ENCODE results near the gene FAM185A. TPM values are rescaled to one million over a fixed set of nuclear protein-coding genes. Genes with fewer than 3 reads are reported as not detected.
"Not testable (repeated sequence)": the region's sequence is repeated elsewhere in the genome, so short reads cannot be mapped to it uniquely, and the experiment has no call there.

The FAM185A gene
- total and polyA plus RNA-seq, 9 of the 15 experiments (the other 6 are each of a cell fraction or from before 2014, with no cell fraction given), result 1.7 to 17.4 (median 10.6) TPM

DNA sequence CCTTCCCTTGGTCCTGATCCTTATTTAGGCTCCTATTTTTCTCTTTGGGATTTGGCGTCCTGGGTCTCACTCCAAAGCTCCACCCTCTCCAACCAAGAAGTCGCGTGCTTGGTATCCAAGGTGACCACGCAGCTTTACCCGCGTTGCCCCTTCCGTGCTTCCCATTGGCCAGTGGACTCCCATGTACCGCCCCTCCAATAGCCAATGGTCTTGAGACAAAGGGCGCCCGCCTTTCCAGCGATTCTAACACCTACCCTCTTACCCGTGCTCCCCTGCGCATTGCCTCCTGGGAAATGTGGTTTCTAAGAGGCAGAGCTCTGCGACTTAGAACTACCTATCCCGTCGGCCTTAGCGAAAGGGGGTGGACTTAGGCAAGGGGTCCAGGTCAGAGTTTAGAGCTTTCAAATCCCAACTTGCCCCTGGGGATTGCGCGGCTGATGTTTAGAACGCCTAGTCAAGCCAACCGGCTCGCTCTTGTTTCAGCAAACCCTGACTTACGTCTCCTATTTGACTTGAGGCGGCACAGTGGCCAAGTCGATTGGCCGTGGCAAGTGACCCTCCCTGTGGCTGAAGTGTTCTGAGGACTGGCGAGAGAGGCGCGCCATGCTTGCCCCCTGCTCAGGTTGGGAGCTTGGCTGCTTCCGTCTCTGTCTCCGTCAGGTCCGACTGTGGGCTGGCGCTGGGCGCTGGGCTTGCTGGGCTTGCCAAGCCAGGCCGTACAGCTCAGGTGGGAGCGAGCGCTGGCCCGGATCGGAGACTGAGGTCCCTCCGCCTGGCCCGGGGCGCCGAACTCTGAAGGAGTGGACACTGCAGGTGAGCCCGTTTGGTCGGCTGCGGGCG lies at the start of gene FAM185A (continued):
- TF ChIP-seq AFF1 (IDR thresholded peaks at IDR 0.05; ENCODE audit: low read depth in 1 of 2, partially characterized antibody in 2 of 2), result peak in 1 of 2 experiments; percentile 97
- peak; percentile 67; the same call in 1 of the 2 replicates for TF ChIP-seq CHD2 (IDR thresholded peaks at IDR 0.05; ENCODE audit: low read depth, low read length)
- peak in 2 of 3 experiments; percentile 17 to 30 for TF ChIP-seq YY1 (IDR thresholded peaks at IDR 0.05; ENCODE audit: borderline replicate concordance in 1 of 3, control insufficient read depth in 1 of 3, extremely low read depth in 1 of 3, insufficient read depth in 3 of 3, insufficient read length in 1 of 3, insufficient replicate concordance in 2 of 3, low read depth in 1 of 3, low read length in 2 of 3)
- peak; percentile 61 for TF ChIP-seq JUND (IDR thresholded peaks at IDR 0.05; ENCODE audit: borderline replicate concordance, low read depth, low read length)
- TF ChIP-seq JUND (tag; IDR thresholded peaks at IDR 0.05; ENCODE audit: borderline replicate concordance, low read depth, low read length), result not testable (repeated sequence)
- peak; percentile 72 for TF ChIP-seq SP2 (IDR thresholded peaks at IDR 0.05; ENCODE audit: extremely low read depth, low read depth, low read length, poor library complexity, severe bottlenecking)
- TF ChIP-seq SIX5 (IDR thresholded peaks at IDR 0.05; ENCODE audit: borderline replicate concordance in 1 of 2, insufficient read depth in 1 of 2, low read depth in 1 of 2, low read length in 2 of 2), result peak; percentile 84 to 94
- 0 out of 2 replicates have a peak, but pooled peaks have one; percentile 37 for TF ChIP-seq ATF4 (CRISPR knock-in tag; IDR thresholded peaks at IDR 0.05)
- 0 out of 2 replicates have a peak, but pooled peaks have one; percentile 47 for TF ChIP-seq FOXP1 (CRISPR knock-in tag; IDR thresholded peaks at IDR 0.05)
- TF ChIP-seq NEUROD1 (IDR thresholded peaks at IDR 0.05; ENCODE audit: borderline replicate concordance, low read depth, low read length, partially characterized antibody), result peak; percentile 83
- TF ChIP-seq, protein P1, sequence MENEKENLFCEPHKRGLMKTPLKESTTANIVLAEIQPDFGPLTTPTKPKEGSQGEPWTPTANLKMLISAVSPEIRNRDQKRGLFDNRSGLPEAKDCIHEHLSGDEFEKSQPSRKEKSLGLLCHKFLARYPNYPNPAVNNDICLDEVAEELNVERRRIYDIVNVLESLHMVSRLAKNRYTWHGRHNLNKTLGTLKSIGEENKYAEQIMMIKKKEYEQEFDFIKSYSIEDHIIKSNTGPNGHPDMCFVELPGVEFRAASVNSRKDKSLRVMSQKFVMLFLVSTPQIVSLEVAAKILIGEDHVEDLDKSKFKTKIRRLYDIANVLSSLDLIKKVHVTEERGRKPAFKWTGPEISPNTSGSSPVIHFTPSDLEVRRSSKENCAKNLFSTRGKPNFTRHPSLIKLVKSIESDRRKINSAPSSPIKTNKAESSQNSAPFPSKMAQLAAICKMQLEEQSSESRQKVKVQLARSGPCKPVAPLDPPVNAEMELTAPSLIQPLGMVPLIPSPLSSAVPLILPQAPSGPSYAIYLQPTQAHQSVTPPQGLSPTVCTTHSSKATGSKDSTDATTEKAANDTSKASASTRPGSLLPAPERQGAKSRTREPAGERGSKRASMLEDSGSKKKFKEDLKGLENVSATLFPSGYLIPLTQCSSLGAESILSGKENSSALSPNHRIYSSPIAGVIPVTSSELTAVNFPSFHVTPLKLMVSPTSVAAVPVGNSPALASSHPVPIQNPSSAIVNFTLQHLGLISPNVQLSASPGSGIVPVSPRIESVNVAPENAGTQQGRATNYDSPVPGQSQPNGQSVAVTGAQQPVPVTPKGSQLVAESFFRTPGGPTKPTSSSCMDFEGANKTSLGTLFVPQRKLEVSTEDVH (IDR thresholded peaks at IDR 0.05; ENCODE audit: low read depth, partially characterized antibody), result peak; percentile 61
- peak; percentile 74 for TF ChIP-seq SUPT5H (IDR thresholded peaks at IDR 0.05)
- TF ChIP-seq CREM (IDR thresholded peaks at IDR 0.05; ENCODE audit: low read depth), result peak; percentile 90
- TF ChIP-seq CBX3 (IDR thresholded peaks at IDR 0.05; ENCODE audit: borderline replicate concordance in 1 of 2, low read length in 2 of 2), result 0 out of 3 replicates have a peak, but pooled peaks of 1 of the 2 experiments have one; percentile 59
- peak; percentile 75; the same call in 1 of the 2 replicates for TF ChIP-seq ESRRA (IDR thresholded peaks at IDR 0.05; ENCODE audit: borderline replicate concordance, low read depth)
- TF ChIP-seq CXXC5 (CRISPR knock-in tag; IDR thresholded peaks at IDR 0.05), result peak; percentile 84
- peak; percentile 96 for TF ChIP-seq RFX1 (IDR thresholded peaks at IDR 0.05)

Measured in K562 (cell line).